ENCODE measurements around the gene MYL12B. TPM values are rescaled to one million over a fixed set of nuclear protein-coding genes. Genes with fewer than 3 reads are reported as not detected.
A peak's percentile ranks its signal among the peaks of the same experiment; 100 is the strongest.

Gene MYL12B
- total and polyA plus RNA-seq, 12 donors = 153 to 457 (median 198) TPM

DNA sequence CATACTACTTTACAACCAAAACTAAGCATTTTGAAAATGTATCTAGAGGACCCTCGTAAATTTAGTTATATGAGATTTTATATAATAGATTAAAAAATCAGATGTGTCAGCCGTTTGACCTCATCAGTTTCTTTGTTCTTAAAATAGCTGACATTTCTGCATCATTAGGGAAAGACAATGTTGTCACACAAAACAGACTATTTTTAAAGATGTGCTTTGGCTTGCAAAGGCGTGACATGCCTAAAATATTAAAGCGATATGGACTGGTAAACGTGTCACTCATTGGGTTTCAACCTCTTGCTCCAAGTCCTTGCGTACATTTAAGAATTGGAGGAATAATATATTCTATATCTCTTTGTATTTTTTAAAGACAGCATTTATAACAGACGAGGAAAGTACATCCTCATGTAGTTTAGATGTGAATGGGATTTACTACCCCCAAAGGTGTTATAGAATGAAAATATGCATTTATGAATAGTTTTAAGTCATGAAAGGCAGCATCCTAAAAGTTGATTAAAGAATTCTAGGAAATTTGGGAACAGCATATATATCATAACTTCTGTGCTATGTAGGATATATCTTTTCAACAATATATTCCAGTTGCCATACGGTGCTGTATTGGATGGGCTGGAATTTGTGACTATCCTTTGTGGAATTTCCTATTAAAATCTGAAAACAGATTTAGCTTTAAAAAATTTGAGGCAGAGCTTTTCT lies 10.5 kb upstream of the MYL12B start:
- ATAC-seq (peak in 3 of 8 donors; percentile 9 to 25 (median 11)), DNase-seq (peak in 1 of 2 donors; percentile 30)
- Histone ChIP-seq H3K27me3 (no peaks in the 10 kb centered on the region), H3K4me1 (peaks cover 0 to 80% (median 51%) of the 10 kb centered on the region in 9 donors), H3K4me3 (peak overlapping the region in 8 of 10 donors; percentile 1 to 95 (median 66)), H3K36me3 (peaks cover 0 to 58% (median 32%) of the 10 kb centered on the region in 9 donors), H3K27ac (peak overlapping the region; percentile 98 to 100 (median 99)), H3K9me3 (no peaks in the 10 kb centered on the region)
- TF ChIP-seq, protein P1, sequence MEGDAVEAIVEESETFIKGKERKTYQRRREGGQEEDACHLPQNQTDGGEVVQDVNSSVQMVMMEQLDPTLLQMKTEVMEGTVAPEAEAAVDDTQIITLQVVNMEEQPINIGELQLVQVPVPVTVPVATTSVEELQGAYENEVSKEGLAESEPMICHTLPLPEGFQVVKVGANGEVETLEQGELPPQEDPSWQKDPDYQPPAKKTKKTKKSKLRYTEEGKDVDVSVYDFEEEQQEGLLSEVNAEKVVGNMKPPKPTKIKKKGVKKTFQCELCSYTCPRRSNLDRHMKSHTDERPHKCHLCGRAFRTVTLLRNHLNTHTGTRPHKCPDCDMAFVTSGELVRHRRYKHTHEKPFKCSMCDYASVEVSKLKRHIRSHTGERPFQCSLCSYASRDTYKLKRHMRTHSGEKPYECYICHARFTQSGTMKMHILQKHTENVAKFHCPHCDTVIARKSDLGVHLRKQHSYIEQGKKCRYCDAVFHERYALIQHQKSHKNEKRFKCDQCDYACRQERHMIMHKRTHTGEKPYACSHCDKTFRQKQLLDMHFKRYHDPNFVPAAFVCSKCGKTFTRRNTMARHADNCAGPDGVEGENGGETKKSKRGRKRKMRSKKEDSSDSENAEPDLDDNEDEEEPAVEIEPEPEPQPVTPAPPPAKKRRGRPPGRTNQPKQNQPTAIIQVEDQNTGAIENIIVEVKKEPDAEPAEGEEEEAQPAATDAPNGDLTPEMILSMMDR (IDR thresholded peaks at IDR 0.05) = no peak
- intact Hi-C loops (cut with DNase I) = no loop called here
- WGBS, 2 donors = 19 to 23% methylated on average over 8 of the region's 8 CpGs

DNA sequence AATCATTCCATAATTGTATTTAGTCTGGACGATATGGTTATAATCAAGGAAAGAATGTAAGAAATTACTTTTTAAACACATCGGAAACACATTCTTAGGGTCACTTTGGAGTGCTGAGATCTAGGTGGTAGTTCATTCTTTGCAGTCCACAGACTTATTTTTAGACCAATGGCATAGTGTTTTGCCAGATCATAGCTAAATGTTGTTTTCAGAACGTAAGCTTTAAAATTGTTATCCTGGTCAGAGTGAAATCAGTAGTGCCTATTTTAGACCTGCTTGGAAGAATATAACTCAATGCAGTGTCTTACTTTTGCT lies 10.0 kb upstream of the MYL12B start:
- H3K27ac ChIP-seq = peak overlapping the region; percentile 40 to 100 (median 99)
- no peaks in the 10 kb centered on the region for H3K27me3 ChIP-seq
- 21 to 29% methylated on average over 3 of the region's 3 CpGs for WGBS, 2 donors
- TF ChIP-seq, protein P1 (IDR thresholded peaks at IDR 0.05) = no peak
- intact Hi-C loops (cut with DNase I) = no loop called here
- H3K4me3 ChIP-seq = peak overlapping the region in 9 of 10 donors; percentile 14 to 95 (median 52)
- ATAC-seq (peak in 5 of 8 donors; percentile 1 to 26 (median 10)), DNase-seq (no peak)
- H3K36me3 ChIP-seq = peaks cover 0 to 63% (median 35%) of the 10 kb centered on the region in 9 donors
- H3K9me3 ChIP-seq = no peaks in the 10 kb centered on the region
- peaks cover 0 to 82% (median 54%) of the 10 kb centered on the region in 9 donors for H3K4me1 ChIP-seq

DNA sequence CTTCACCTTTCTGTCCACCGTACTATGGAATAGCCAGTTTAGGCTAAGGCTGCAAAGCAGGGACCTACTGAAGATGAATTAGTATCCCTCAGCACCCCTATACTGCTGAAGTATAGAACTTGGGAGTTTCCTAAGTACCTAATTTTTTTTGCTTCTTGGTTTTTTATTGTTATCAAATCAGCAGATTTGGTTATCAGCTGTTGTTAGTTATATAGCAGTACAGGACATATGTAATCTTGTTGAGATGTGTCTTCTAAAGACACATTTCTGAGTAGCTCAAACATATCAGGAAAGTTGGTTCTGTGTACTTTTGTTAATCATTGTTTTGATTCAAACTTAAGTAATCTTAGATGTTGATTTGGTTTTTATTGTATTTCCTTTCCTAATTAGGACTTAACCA lies 9.1 kb upstream of the MYL12B start:
- intact Hi-C loops (cut with DNase I) = no loop called here
- Histone ChIP-seq H3K27ac (peak overlapping the region; percentile 40 to 100 (median 99)), H3K27me3 (no peaks in the 10 kb centered on the region), H3K4me1 (peaks cover 0 to 91% (median 61%) of the 10 kb centered on the region in 9 donors), H3K9me3 (no peaks in the 10 kb centered on the region), H3K36me3 (peaks cover 0 to 72% (median 45%) of the 10 kb centered on the region in 9 donors), H3K4me3 (peak overlapping the region; percentile 8 to 95 (median 52))
- ATAC-seq (no peak), DNase-seq (no peak)
- TF ChIP-seq, protein P1 (IDR thresholded peaks at IDR 0.05) = no peak
- 61 to 72% methylated on average over 1 of the region's 1 CpG for WGBS, 2 donors

DNA sequence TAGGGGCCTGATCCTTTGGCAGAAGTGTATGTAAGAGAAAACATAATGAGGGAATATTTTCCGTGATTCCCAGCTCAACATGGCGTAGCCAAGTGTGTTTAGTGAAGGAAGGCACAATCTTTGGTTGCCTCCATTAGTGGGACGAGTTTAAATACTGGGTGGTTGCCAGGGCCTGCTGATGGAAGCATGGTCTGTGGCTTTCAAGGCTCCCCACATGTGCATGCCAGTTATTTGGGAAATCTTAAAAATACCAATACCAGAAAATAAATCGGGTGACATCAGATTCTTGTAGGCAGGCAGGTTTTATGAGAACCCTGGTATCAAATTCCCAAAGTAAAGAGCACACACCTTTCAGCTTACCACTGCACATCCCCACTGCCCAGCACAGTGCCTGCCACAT lies 7.2 kb upstream of the MYL12B start:
- intact Hi-C loops (cut with DNase I) = no loop called here
- peaks cover 0 to 100% (median 54%) of the 10 kb centered on the region in 9 donors for H3K4me1 ChIP-seq
- 64 to 74% methylated on average over 4 of the region's 4 CpGs for WGBS, 2 donors

More for the DNA sequence above, 7.2 kb upstream of the MYL12B start:
- peaks cover 0 to 84% (median 51%) of the 10 kb centered on the region in 9 donors for H3K36me3 ChIP-seq
- DNase-seq = peak in 1 of 2 donors; percentile 40
- peak overlapping the region in 9 of 10 donors; percentile 5 to 100 (median 99) for H3K27ac ChIP-seq
- TF ChIP-seq, protein P1 (IDR thresholded peaks at IDR 0.05) = no peak
- H3K9me3 ChIP-seq = no peaks in the 10 kb centered on the region
- peak overlapping the region in 9 of 10 donors; percentile 14 to 95 (median 52) for H3K4me3 ChIP-seq
- H3K27me3 ChIP-seq = no peaks in the 10 kb centered on the region
- no peak for ATAC-seq

Data from heart right ventricle (tissue), 16 donors.